Natural killer cell (primary cell): ENCODE measurements around the gene ADAMTSL1. TPM values are rescaled to one million over a fixed set of nuclear protein-coding genes. Genes with fewer than 3 reads are reported as not detected.

Experiments used
- ATAC-seq, 3 donors: fragments of 150-1000 bp in 2 of 3; fragments of 200-7000 bp in 1 of 3; cut with Tn5 transposase; 1 replicate in 1 of 3; 2 replicates in 2 of 3; pipeline ENCODE4 v1.10.0; 2021; ENCODE audit warnings: mild to moderate bottlenecking in 2 of 3, moderate library complexity in 2 of 3
- DNase-seq, 2 donors: peaks; one replicate each; pipeline versions ENCODE4 v3.0.0 to v3.0.0-alpha.2; 2013 to 2021; ENCODE audit warnings: mixed read lengths in 1 of 2
- H3K27ac ChIP-seq: one replicate; pipeline ENCODE4 v1.5.1; 2013; ENCODE audit warnings: mild to moderate bottlenecking, low read length
- H3K27me3 ChIP-seq: one replicate; pipeline ENCODE4 v1.6.1; 2013; ENCODE audit warnings: low read length; ENCODE audit not compliant: control insufficient read depth, insufficient read depth
- H3K36me3 ChIP-seq: one replicate; pipeline ENCODE4 v1.6.1; 2013; ENCODE audit warnings: low read length; ENCODE audit not compliant: control insufficient read depth, insufficient read depth
- H3K4me1 ChIP-seq: one replicate; pipeline ENCODE4 v1.6.1; 2013; ENCODE audit warnings: low read length; ENCODE audit not compliant: control insufficient read depth, insufficient read depth
- H3K4me3 ChIP-seq: one replicate; pipeline ENCODE4 v1.5.1; 2013; ENCODE audit warnings: low read length
- H3K9me3 ChIP-seq: one replicate; pipeline ENCODE4 v1.6.1; 2013; ENCODE audit warnings: low read length; ENCODE audit not compliant: control insufficient read depth, insufficient read depth
- H3K27ac Mint-ChIP-seq, 2 donors: one replicate each; pipeline ENCODE4 v1.8.0; 2022; ENCODE audit warnings: mild to moderate bottlenecking in 2 of 2, mixed read lengths in 2 of 2, moderate library complexity in 1 of 2
- H3K27me3 Mint-ChIP-seq, 2 donors: one replicate each; pipeline ENCODE4 v1.8.0; 2022; ENCODE audit warnings: low read depth in 2 of 2, mixed read lengths in 2 of 2
- H3K36me3 Mint-ChIP-seq: one replicate; pipeline ENCODE4 v1.8.0; 2022; ENCODE audit warnings: mixed read lengths
- H3K4me1 Mint-ChIP-seq, 2 donors: one replicate each; pipeline ENCODE4 v1.8.0; 2022; ENCODE audit warnings: mixed read lengths in 2 of 2
- H3K4me3 Mint-ChIP-seq: one replicate; pipeline ENCODE4 v1.8.0; 2022; ENCODE audit warnings: mild to moderate bottlenecking, moderate library complexity, mixed read lengths
- H3K9me3 Mint-ChIP-seq, 2 donors: one replicate each; pipeline ENCODE4 v1.8.0; 2022; ENCODE audit warnings: mixed read lengths in 2 of 2
- CTCF ChIP-seq: fragments of 200-600 bp; IDR thresholded peaks from one replicate; pipeline ENCODE4 v1.8.0; 2022; ENCODE audit warnings: antibody characterized with exemption
- WGBS: methylation state at CpG from one replicate; pipeline ENCODE4 v1.1.7; 2013; ENCODE audit warnings: missing lambda C conversion rate; ENCODE audit not compliant: insufficient coverage; 5-methylcytosine and 5-hydroxymethylcytosine counted together
- intact Hi-C: fragments of 100-400 bp; cut with micrococcal nuclease; formaldehyde crosslinking; loops from one replicate; pipeline ENCODE4 v1.14.2; 2022
- total RNA-seq, 4 donors: library from RNA; stranded (reverse); fragments of 120-200 nt in 1 of 4; gene quantifications; one replicate each; pipeline versions ENCODE4 v1.2.3 to v1.2.4, GENCODE V29; 2013 to 2022

ADAMTSL1 gene
- total RNA-seq, 3 donors from 2014 or later (not counting 1 experiment from before 2014, with no cell fraction given) = not detected

GRCh38 chr9:18819418-18819817, 345.5 kb downstream of the ADAMTSL1 start:
- H3K27me3 Mint-ChIP-seq = peaks cover 0 to under 1% of the 10 kb centered on the region in 2 donors
- H3K27ac Mint-ChIP-seq = no peak overlapping the region
- no peaks in the 10 kb centered on the region for H3K36me3 Mint-ChIP-seq
- H3K4me1 Mint-ChIP-seq = no peaks in the 10 kb centered on the region
- intact Hi-C loops = no loop called here
- no peak for TF ChIP-seq CTCF
- H3K4me3 Mint-ChIP-seq = no peak overlapping the region
- DNase-seq = no peak
- WGBS = 80% methylated on average over 3 of the region's 3 CpGs
- H3K4me3 ChIP-seq = no peak overlapping the region
- H3K36me3 ChIP-seq = no peaks in the 10 kb centered on the region
- H3K4me1 ChIP-seq = no peaks in the 10 kb centered on the region
- no peak for ATAC-seq
- no peaks in the 10 kb centered on the region for H3K9me3 Mint-ChIP-seq
- H3K27me3 ChIP-seq = no peaks in the 10 kb centered on the region
- H3K9me3 ChIP-seq = no peaks in the 10 kb centered on the region
- H3K27ac ChIP-seq = no peak overlapping the region

DNA sequence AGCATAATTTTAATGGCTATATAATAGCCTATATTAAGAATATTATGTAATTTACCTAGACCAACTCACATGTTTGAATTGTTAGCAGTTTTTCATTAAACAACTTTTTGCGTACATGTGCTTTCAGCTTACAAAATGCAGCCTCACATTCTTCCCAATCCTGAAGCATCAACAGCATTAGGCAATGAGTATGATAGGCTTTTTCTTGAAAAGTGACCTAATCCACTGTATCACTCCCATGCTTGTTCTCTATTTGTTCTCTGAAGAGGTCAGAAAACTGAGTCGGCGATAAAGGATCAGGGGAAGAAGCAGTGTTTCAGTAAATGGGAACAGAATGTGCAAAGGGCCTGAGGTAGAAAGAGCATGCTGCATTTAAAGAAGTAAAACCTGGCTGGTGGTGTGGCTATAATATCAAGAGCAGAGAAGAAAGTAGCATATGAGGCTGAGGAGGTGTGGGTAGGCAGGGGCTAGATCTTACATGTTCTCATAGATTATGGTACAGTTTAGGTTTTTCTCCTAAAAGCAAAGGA, 346.7 kb downstream of the ADAMTSL1 start:
- H3K27me3 Mint-ChIP-seq = no peaks in the 10 kb centered on the region
- intact Hi-C loops = no loop called here
- peaks cover 0 to 2% of the 10 kb centered on the region in 2 donors for H3K4me1 Mint-ChIP-seq
- no peak for ATAC-seq
- H3K4me3 Mint-ChIP-seq = no peak overlapping the region
- TF ChIP-seq CTCF = no peak
- no peaks in the 10 kb centered on the region for H3K9me3 ChIP-seq
- DNase-seq = no peak
- H3K27ac Mint-ChIP-seq = no peak overlapping the region
- no peaks in the 10 kb centered on the region for H3K4me1 ChIP-seq
- no peaks in the 10 kb centered on the region for H3K36me3 Mint-ChIP-seq
- WGBS = 92% methylated on average over 2 of the region's 3 CpGs
- H3K36me3 ChIP-seq = no peaks in the 10 kb centered on the region
- H3K4me3 ChIP-seq = no peak overlapping the region
- no peak overlapping the region for H3K27ac ChIP-seq
- H3K27me3 ChIP-seq = no peaks in the 10 kb centered on the region
- no peaks in the 10 kb centered on the region for H3K9me3 Mint-ChIP-seq

GRCh38 chr9:18821788-18822187, 347.8 kb downstream of the ADAMTSL1 start:
- Mint-ChIP-seq H3K27me3 (no peaks in the 10 kb centered on the region), H3K27ac (no peak overlapping the region), H3K4me1 (peaks cover 0 to 6% of the 10 kb centered on the region in 2 donors), H3K4me3 (no peak overlapping the region), H3K36me3 (no peaks in the 10 kb centered on the region), H3K9me3 (no peaks in the 10 kb centered on the region)
- WGBS = 82% methylated on average over 3 of the region's 3 CpGs
- Histone ChIP-seq H3K4me3 (no peak overlapping the region), H3K4me1 (no peaks in the 10 kb centered on the region), H3K27ac (no peak overlapping the region), H3K27me3 (no peaks in the 10 kb centered on the region), H3K9me3 (no peaks in the 10 kb centered on the region), H3K36me3 (no peaks in the 10 kb centered on the region)
- ATAC-seq = no peak
- no peak for TF ChIP-seq CTCF
- intact Hi-C loops = no loop called here
- no peak for DNase-seq

DNA sequence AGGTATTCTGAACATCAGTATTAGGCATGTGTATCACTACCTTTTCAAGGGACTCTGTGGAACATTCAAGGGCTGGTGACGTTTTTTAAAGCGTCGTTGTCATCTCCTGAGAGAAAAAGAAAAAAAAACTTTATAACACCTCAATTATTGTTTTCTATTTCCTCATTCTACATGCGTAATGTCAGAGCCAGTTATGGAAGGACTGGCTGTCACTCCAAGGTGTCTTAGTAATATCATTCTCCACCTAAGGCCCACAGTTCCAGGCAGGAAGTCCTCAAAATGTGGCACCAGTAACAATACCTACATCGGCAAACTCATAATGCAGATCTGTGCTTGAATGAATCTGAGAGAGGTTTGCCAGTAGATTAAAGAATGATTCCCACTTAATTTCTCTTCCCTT, 348.9 kb downstream of the ADAMTSL1 start:
- Mint-ChIP-seq H3K27me3 (no peaks in the 10 kb centered on the region), H3K9me3 (no peaks in the 10 kb centered on the region), H3K27ac (no peak overlapping the region), H3K36me3 (no peaks in the 10 kb centered on the region), H3K4me1 (peaks cover 0 to 6% of the 10 kb centered on the region in 2 donors), H3K4me3 (no peak overlapping the region)
- no peak for TF ChIP-seq CTCF
- 80% methylated on average over 3 of the region's 5 CpGs for WGBS
- no peaks in the 10 kb centered on the region for H3K9me3 ChIP-seq
- no peak overlapping the region for H3K27ac ChIP-seq
- ATAC-seq (no peak), DNase-seq (no peak)
- H3K27me3 ChIP-seq = no peaks in the 10 kb centered on the region
- intact Hi-C loops = no loop called here
- no peaks in the 10 kb centered on the region for H3K4me1 ChIP-seq
- no peaks in the 10 kb centered on the region for H3K36me3 ChIP-seq
- no peak overlapping the region for H3K4me3 ChIP-seq
